NCI-H510A (cell line): ENCODE measurements around the gene ZNF780B.
"Not testable (repeated sequence)": the region's sequence is repeated elsewhere in the genome, so short reads cannot be mapped to it uniquely, and the experiment has no call there.

Experiments
- DNase-seq: peaks from one replicate; lab custom pipeline; 2025; lab: John Stamatoyannopoulos, UW

Gene ZNF780B

DNA sequence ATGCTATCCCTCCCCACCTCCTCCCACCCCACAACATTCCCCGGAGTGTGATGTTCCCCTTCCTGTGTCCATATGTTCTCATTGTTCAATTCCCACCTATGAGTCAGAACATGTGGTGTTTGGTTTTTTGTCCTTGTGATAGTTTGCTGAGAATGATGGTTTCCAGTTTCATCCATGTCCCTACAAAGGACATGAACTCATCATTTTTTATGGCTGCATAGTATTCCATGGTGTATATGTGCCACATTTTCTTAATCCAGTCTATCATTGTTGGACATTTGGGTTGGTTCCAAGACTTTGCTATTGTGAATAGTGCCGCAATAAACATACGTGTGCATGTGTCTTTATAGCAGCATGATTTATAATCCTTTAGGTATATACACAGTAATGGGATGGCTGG lies 18.0 kb downstream of the ZNF780B start:
- not testable (repeated sequence) for DNase-seq

DNA sequence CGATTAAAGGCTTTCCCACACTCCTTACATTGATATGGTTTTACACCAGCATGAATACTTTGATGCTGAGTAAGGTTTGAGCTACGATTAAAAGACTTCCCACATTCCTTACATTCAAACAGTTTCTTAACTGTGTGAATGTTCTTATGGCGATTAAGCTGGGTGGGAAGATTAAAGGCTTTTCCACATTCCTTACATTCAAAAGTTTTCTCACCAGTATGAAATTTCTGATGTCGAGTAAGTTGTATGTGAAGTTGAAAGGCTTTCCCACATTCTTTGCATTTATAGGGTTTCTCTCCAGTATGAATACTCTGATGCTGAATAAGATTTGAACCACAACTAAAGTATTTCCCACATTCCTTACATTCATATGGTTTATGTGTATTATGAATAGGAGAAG lies 20.0 kb downstream of the ZNF780B start:
- DNase-seq: no peak

DNA sequence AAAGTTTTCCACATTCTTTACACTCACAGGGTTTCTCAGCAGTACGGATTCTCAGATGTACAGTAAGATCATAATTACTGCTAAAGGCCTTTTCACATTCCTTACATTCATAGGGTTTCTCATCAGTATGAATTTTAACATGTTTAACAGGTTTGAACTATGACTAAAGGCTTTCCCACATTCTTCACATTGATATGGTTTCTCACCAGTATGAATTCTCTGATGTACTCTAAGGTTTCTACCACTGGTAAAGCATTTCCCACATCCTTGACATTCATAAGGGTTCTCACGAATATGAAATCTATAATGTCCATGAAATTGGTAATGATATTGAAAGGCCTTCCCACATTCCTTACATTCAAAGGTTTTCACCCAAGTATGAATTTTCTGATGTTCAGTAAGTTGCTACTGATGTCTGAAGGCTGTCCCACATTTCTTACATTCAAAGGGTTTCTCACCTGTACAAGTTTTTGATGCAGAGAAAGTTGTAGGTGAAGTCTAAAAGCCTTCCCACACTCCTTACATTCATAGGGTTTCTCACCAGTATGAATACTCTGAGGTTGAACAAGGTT lies 22.0 kb downstream of the ZNF780B start:
- no peak for DNase-seq

DNA sequence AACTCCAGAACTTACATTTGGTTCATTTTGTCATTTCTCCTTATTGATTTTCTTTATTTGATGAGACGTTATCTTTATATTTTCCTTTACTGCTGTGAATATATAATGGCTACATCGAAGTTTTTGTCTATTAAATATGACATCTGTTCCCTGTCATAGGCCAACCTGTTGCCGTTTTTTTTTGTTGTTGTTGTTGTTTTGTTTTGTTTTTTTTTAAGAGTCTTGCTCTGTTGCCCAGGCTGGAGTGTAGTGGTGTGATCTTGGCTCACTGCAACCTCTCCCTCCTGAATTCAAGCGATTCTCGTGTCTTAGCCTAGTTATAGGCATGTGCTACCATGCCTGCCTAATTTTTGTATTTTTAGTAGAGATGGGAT lies 29.4 kb downstream of the ZNF780B start:
- DNase-seq: no peak

DNA sequence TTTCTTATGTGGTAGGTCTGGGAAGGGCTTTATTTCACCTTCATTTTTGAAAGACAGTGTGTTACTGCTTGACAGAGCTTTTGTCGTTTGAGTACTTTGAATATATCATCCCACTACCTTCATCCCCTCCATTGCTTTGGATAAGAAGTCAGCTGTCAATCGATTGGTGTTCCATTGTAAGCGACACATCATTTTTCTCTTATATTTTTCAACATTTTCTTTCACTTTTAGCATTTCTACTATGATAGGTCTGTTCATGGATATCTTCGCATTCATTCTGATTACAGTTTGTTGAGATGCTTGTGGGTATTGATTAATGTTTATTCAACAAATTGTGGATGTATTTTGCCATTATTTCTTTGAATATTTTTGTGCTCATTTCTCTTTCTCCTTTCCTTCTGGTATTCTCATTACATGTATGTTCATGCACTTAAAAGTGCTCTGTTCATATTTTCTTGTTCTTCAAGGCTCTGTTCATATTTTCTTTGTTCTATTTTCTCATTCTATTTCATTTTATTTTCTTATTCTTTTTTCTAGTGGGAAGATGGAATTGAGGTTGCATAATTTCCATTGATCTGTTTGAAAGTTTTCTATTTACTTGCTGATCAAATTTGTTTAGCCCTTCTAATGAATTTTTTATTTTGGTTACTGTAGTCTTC lies 30.0 kb downstream of the ZNF780B start:
- no peak for DNase-seq

DNA sequence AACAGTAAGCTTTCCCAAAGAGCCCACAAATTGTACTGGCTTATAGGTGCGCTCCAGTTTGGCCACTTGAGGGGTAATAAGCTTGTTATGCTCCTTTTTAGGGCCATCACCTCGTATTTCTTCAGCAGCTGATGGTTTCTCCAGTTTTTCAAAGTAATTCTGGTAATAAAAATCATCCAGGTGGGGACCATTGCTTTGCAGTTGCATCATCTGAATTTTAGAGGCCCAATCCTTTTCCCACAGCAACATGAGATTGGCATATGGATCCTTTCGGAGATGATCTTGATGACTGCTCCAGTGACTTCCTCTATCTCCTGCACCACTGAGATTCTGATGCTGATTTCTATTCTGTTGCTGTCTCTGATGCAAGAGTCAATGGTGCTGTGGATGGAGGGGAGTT lies 32.1 kb downstream of the ZNF780B start:
- DNase-seq: no peak

DNA sequence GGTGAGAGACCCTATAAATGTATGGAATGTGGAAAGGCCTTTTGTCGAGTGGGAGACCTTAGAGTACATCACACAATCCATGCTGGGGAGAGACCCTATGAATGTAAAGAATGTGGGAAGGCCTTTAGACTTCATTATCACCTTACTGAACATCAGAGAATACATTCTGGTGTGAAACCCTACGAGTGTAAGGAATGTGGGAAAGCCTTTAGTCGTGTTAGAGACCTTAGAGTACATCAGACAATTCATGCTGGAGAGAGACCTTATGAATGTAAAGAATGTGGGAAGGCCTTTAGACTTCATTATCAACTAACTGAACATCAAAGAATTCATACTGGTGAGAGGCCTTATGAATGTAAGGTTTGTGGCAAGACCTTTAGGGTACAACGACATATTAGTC lies 42.0 kb downstream of the ZNF780B start:
- DNase-seq: no peak

DNA sequence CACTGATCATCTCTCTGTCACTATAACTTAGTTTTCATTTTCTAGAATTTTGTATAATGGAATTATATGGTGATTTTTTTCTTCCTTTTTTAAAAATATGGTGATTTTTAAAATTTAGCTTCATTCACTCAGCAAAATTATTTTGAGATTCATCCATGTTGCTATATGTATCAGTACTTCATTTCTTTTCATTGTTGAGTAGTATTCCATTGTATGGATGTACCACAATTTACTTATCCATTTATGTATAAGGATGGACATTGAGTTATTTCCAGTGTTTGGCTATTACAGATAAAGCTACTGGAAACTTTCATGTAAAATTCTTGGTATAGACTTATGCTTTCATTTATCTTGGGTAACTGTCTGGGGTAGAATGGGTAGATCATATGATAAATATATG lies 46.4 kb downstream of the ZNF780B start:
- no peak for DNase-seq

DNA sequence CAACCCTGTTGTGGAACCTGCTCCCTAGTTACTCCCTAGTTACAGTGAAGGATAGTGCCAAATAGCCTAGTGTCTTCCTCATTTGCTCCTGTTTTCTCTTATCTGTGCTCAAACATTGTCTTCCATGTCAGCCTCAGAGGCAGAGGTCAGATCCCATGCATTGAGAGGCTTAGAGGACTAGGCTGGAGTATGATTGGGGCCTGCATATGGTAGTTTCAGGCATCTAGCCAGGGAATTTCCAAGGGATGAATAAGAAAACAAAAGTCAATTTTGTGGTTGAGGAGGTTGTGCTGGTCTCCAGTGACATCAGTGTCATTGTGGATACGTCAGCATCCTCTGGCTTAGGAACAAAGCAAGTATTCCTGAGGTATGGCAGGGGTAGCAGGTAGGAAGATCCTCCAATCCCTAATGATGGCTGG lies 49.7 kb downstream of the ZNF780B start:
- no peak for DNase-seq

DNA sequence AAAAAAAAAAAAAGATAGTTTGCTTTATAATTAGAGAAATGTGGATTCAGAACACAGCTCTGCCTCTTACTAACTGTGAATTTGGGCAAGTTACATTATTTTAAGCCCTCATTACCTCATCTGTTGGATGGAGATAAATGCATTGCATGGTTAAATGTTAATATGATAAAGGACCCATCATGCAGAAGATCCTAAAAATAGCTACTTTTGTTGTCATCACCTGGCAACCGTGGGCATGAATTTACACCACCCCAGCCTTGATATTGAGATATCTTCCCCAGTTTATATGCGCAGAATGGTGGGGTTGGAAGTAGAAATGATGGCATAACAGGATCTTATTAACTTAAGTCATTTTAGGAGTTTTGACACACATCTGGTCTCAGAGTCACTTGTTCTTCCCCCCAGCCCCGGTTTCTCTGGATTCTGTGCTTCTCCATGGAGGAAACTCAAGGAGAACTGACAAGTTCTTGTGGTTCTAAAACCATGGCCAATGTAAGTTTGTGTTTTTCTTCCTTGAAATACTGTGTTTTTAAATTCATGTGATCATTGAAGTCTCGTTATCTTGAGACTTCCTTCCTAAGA lies 50.2 kb downstream of the ZNF780B start:
- no peak for DNase-seq

DNA sequence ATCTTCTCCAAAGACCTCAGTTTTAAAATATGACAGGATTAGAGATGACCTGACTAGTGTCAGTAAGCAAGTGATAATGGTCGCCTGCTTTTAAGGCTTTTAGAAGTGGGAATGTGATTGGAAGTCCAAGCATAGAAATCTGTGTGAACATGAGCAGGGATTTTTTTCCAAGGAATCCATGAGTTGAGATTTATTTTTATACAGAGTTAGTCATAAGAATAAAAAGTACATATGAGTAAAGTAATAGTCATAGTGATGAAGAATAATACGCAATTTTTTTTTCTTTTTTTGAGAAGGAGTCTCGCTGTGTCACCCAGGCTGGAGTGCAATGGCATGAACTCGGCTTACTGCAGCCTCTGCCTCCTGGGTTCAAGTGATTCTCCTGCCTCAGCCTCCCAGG lies 57.5 kb downstream of the ZNF780B start:
- no peak for DNase-seq

DNA sequence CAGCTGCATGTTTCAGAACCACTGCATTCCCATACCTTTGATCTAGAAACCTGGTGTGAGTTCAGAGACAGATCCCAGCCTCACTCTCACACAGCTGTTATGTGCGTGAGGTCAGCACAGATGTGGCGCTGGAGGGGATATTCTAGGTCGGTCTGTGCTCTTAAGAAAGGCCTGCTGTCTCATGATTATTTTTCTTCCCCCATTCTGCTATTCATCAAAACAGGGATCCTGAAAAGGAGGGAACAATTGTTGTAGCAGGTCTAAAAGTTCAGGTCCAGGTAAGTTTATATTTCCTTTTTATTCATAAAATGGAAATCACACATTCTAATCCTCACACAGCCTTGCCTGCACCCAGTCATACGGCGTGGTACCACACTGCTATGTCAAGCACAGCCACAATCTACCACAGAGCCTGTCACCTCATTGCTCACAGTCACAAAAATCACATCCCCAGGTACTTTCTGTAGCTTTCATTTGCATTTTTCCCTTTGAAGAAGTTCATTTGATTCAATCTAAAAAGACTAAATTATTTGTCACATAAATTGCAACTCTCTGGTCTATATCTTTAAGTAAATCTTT lies 58.3 kb downstream of the ZNF780B start:
- no peak for DNase-seq

DNA sequence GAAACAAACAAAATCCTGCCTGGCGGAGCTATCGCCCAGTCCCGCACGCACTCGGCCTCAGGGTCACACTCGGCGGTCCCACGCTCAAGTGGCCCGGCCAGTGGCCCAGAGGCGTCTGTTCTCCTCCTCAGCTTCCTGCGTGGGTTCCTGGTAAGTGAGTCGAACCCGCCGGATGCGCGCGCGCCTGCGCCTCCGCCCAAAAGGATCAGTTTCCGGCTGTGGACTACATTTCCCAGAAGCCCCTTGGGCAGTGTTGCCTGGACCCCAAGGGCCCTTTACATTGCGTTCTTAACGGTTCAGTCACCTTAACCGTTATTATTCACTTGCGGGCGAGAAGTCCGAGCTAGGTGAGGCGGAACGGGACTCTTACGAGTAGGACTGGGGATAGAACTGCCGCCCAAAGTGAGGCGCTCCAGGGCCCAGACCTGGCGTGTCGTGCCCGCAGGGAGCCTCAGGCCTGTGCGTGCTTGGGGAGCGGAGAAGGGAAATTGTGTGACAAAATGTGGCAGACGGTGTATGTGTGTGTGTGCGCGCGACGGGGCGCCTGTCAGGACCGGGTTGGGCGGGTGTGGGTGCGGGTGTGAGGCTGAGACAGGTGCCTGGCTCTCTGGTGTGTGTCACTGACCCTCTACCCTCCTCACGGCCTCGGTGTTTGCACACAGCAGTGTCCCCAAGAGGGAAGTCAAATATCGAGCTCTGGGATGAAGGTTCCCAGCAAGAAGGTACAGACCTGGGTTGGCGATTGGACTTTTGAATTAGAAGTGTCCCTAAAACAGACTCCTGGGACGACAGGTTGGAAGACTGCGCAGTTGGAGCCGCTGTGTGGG lies 59.0 kb downstream of the ZNF780B start, which contains the start of gene ZNF546:
TSS of gene ZNF546 (plus strand) at position 250 of the 827 bp plus-strand sequence. CDS start 1,267 bp downstream, outside the sequence.
- peak; percentile 64 for DNase-seq

DNA sequence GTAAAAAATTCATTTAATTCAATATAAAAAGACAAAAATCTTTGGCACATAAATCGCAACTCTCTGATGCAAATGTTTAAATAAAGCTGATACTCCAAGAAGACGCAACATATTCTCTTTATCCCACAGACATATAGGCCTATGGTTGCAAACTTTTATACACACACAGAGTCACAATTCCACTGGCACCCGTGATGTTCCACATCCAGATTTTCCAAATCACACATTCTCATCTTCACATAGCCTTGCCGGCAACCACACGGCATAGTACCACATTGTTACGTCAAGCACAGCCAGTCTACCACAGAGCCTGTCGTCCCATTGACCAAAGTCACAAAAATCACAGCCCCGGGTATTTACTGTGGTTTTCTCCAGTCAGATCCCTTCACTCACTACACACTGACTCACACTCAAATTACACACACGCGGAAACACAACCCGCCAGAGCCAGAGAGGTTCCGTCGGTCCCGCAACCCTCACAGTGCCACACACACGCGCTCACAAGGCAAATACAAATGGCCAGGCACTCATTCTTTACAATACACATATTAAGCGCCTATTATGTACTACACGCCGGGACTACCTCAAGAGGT lies 59.7 kb downstream of the ZNF780B start:
- no peak for DNase-seq

DNA sequence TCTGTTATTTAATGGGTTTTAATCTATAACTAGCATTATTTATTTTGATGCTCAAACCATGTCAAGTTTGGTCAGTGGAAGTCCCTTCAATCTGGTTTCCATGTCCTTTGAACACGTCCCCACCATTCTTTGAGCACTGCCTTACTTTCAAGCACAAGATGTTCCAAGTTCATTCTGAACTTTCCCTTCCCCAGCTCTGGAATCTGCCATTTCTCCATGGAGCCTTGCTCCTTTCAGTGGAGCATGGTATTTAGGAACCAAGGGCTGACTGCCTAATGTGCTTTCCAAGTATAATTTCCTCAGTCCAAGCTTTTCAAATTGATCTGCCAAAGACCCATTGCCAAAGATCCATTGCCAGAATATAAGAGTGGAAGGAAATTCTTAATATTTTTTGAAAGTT lies 60.2 kb downstream of the ZNF780B start:
- DNase-seq: no peak

DNA sequence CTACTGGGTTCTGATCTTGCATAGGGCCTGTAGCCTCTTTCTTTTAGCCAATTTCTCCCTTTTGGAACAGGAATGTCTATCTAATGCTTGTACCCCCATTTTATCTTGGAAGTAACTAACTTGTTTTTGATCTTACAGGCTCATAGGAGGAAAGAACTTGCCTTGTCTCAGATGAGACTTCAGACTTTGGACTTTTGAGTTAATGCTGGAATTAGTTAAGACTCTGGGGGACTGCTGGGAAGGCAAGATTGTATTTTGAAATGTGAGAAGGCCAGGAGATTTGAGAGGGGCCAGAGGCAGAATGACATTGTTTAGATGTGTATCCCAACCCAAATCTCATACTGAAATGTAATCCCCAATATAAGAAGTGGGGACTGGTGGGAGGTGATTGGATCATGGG lies 61.7 kb downstream of the ZNF780B start:
- DNase-seq: no peak

DNA sequence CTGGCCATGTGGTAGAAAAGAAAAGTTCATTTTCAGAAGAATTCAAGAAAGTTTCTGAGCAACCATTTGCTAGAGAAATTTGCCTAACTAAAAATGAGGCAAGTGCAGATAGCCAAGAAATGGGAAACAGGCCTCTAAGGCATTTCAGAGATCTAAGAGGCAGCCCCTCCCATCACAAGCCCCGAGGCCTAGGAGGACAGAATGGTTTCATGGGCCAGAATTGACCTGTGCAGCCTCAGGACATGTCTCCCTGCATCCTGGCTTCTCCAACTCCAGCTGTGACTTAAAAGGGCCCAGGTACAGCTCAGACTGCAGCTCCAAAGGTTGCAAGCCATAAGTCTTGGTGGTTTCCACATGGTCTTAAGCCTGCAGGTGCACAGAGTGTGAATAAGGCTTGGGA lies 62.4 kb downstream of the ZNF780B start:
- DNase-seq: no peak

DNA sequence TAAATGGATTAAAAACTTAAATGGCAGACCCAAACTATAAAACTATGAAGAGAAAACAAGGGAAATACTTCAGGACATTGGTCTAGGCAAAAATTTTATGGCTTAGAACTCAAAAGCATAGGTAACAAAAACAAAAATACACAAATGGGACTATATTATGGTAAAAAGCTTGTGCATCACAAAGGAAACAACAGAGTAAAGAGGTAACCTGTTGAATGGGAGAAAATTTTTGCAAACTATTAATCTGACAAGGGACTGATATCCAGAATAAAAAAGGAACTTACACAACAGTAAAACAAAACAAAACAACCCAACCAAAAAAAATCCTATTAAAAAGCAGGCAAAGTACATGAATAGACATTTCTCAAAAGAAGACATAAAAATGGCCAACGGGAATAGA lies 68.4 kb downstream of the ZNF780B start:
- no peak for DNase-seq

DNA sequence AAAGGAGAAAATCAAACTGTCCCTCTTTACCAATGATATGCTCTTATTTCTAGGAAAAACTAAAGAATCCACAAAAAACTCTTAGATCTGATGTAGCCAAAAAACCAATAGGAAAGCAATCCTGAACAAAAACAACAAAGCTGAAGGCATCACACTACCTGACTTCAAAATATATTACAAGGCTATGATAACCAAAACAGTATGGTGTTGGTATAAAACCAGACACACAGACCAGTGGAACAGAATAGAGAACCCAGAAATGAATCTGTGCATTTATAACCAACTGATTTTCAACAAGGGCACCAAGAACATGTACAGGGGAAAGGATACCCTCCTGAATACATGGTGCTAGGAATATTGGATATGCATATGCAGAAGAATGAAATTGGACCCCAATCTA lies 68.9 kb downstream of the ZNF780B start:
- DNase-seq: no peak

DNA sequence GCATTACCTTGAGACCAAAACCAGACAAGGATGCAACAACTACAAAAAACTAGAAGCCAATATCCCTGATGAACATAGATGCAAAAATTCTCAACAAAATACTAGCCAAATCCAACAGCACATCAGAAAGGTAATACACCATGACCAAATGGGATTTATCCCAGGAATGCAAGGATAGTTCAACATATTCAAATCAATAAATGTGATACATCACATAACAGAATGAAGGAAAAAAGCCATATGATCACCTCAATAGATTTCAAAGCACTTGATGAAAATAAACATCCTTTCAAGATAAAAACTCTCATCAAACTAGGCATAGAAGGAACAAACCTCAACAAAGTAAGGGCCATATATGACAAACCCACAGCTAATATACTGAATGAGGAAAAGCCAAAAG lies 69.4 kb downstream of the ZNF780B start:
- DNase-seq: no peak

DNA sequence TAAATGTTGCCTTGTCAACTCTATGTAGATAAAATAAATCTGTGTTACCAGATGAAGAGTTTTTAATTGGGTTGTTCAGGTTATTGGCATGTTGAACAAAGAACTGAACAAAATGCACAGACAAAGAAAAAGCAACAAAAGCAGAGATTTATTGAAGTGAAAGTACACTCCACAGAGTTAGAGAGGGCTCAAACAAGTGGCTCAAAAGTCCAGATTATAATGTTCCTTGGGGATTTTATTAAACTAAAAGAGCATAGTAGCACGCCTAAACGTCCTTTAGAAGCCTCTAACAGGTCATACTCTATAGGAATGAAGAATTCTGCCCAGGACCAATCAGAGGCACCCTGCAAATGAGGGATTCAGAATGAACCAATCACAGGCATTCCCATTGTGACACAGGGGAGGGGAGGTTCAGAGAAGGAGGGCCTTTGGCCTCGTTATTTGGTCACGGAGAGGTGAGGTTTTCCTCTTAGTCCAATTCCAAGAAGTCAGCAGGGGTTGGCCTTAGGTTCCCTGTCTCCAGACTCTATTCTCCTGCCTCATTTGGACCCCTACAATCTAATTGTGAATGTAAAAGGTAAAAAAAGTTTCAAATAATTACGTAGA lies 72.2 kb downstream of the ZNF780B start:
- no peak for DNase-seq

DNA sequence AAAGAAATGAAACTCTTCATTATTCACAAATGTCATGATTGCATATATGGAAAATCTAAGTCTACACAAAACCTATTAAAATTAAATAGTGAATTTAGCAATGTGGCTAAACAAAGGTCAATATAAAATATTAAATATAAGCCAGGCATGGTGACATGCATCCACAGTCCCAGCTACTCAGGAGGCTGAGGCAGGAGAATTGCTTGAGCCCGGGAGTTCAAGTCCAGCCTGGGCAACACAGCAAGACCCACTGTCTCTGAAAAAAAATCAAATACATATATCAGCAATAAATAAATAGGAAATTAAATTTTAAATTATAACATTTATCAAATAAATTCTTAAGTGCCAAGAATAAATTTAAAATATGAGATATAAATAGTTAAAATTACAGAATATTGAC lies 73.1 kb downstream of the ZNF780B start:
- DNase-seq: no peak
